HL-60 (cell line): Measurements from ENCODE around the gene ANAPC2.
A peak's percentile ranks its signal among the peaks of the same experiment; 100 is the strongest.

Experiments used
- DNase-seq, 2 experiments: peaks; one replicate each; pipeline ENCODE4 v3.0.0-alpha.2; 2010 to 2020; ENCODE audit warnings: low read depth in 1 of 2, low spot score in 1 of 2
- H3K27ac ChIP-seq: fragments of 250-450 bp; sonication (Bioruptor Pico); replicated peaks from 2 replicates; pipeline ENCODE4 v1.5.1; 2020; ENCODE audit warnings: mild to moderate bottlenecking, moderate library complexity
- H3K27me3 ChIP-seq: fragments of 250-450 bp; sonication (Bioruptor Pico); 2 replicates; pipeline ENCODE4 v1.5.1; 2021; ENCODE audit warnings: mild to moderate bottlenecking, moderate library complexity; ENCODE audit not compliant: insufficient read depth, poor library complexity, severe bottlenecking
- H3K4me3 ChIP-seq: replicated peaks from 2 replicates; pipeline ENCODE4 v1.5.1; 2011; ENCODE audit warnings: mild to moderate bottlenecking, control low read depth, low read length; ENCODE audit not compliant: insufficient read depth
- CTCF ChIP-seq: IDR thresholded peaks from one replicate; pipeline ENCODE4 v1.5.1; 2011; ENCODE audit warnings: low read length, control low read depth, inconsistent platforms; ENCODE audit not compliant: insufficient read depth
- GABPA ChIP-seq: IDR thresholded peaks from 2 replicates; pipeline ENCODE4 v1.6.1; 2012; ENCODE audit warnings: low read depth
- POLR2AphosphoS5 ChIP-seq: IDR thresholded peaks from 2 replicates; pipeline ENCODE4 v1.6.1; 2012; ENCODE audit warnings: low read depth
- REST ChIP-seq: IDR thresholded peaks from 2 replicates; pipeline ENCODE4 v1.6.1; 2012; ENCODE audit warnings: low read depth; ENCODE audit not compliant: insufficient replicate concordance
- SPI1 ChIP-seq: IDR thresholded peaks from 2 replicates; pipeline ENCODE4 v1.6.1; 2012; ENCODE audit warnings: low read depth, mild to moderate bottlenecking, borderline replicate concordance

The ANAPC2 gene

GRCh38 chr9:137178201-137178938, 10.0 kb downstream of the ANAPC2 start:
- Histone ChIP-seq H3K27me3 (no peaks in the 10 kb centered on the region), H3K4me3 (no peak overlapping the region), H3K27ac (no peak overlapping the region)
- no peak for DNase-seq
- no peak for TF ChIP-seq CTCF

- H3K27ac ChIP-seq = no peak overlapping the region
- DNase-seq = peak in 1 of 2 experiments; percentile 55
- H3K27me3 ChIP-seq = no peaks in the 10 kb centered on the region
- TF ChIP-seq POLR2AphosphoS5 (peak; percentile 25; the same call in 1 of the 2 replicates), GABPA (no peak), CTCF (peak; percentile 71), REST (no peak), SPI1 (no peak)
- H3K4me3 ChIP-seq = no peak overlapping the region
Observed at GRCh38 chr9:137176302-137177182, 11.8 kb downstream of the ANAPC2 start.

- H3K4me3 ChIP-seq = no peak overlapping the region
- H3K27ac ChIP-seq = no peak overlapping the region
- no peak for DNase-seq
- H3K27me3 ChIP-seq = no peaks in the 10 kb centered on the region
- no peak for TF ChIP-seq POLR2AphosphoS5
Observed at GRCh38 chr9:137175345-137175961, 12.9 kb downstream of the ANAPC2 start.

- no peak for TF ChIP-seq REST
- TF ChIP-seq SPI1 = no peak
- TF ChIP-seq CTCF = no peak
- no peak for TF ChIP-seq GABPA
- no peak for TF ChIP-seq POLR2AphosphoS5
- DNase-seq = no peak
- Histone ChIP-seq H3K4me3 (no peak overlapping the region), H3K27me3 (no peaks in the 10 kb centered on the region), H3K27ac (no peak overlapping the region)
Observed at GRCh38 chr9:137174722-137175293, 13.6 kb downstream of the ANAPC2 start.
